Upper lobe of right lung (tissue), 1 donor: Measurements from ENCODE around the gene RPUSD3. TPM values are rescaled to one million over a fixed set of nuclear protein-coding genes. Genes with fewer than 3 reads are reported as not detected.

Experiments used
- ATAC-seq: fragments of 200-7000 bp; cut with Tn5 transposase; one replicate; pipeline ENCODE4 v1.9.1; 2020; ENCODE audit warnings: mild to moderate bottlenecking, moderate library complexity
- DNase-seq: peaks from one replicate; pipeline ENCODE4 v3.0.0-alpha.2; 2020
- H3K27ac ChIP-seq: fragments of 200-600 bp; one replicate; pipeline ENCODE4 v1.8.0; 2022
- H3K27me3 ChIP-seq: fragments of 200-600 bp; one replicate; pipeline ENCODE4 v1.8.0; 2022; ENCODE audit warnings: mild to moderate bottlenecking
- H3K36me3 ChIP-seq: fragments of 200-600 bp; one replicate; pipeline ENCODE4 v1.8.0; 2022
- H3K4me1 ChIP-seq: fragments of 200-600 bp; one replicate; pipeline ENCODE4 v1.8.0; 2022
- H3K4me3 ChIP-seq: fragments of 200-600 bp; one replicate; pipeline ENCODE4 v1.8.0; 2022; ENCODE audit warnings: mild to moderate bottlenecking
- H3K9me3 ChIP-seq: fragments of 200-600 bp; one replicate; pipeline ENCODE4 v1.8.0; 2022
- intact Hi-C: fragments of 100-400 bp; cut with DNase I; formaldehyde crosslinking; loops from one replicate; pipeline ENCODE4 v1.11.0; 2022
- total RNA-seq: library from RNA; stranded (reverse); fragmentation: NEBNext Ultra II Directional; extraction: Animal tissue kit (Norgen Biotek cat#: 25700); gene quantifications from one replicate; pipeline ENCODE4 v1.2.1, GENCODE V29; 2021
- TF ChIP-seq, protein P1 (sequence below): fragments of 200-600 bp; IDR thresholded peaks from one replicate; pipeline ENCODE4 v1.8.0; 2022; ENCODE audit warnings: antibody characterized with exemption
- donor health status: DM: no; HTN: yes; CAD: no; lungs with severe emphysema.

The RPUSD3 gene
- total RNA-seq, 1 donor from 2014 or later: 27.7 TPM

- TF ChIP-seq, protein P1, sequence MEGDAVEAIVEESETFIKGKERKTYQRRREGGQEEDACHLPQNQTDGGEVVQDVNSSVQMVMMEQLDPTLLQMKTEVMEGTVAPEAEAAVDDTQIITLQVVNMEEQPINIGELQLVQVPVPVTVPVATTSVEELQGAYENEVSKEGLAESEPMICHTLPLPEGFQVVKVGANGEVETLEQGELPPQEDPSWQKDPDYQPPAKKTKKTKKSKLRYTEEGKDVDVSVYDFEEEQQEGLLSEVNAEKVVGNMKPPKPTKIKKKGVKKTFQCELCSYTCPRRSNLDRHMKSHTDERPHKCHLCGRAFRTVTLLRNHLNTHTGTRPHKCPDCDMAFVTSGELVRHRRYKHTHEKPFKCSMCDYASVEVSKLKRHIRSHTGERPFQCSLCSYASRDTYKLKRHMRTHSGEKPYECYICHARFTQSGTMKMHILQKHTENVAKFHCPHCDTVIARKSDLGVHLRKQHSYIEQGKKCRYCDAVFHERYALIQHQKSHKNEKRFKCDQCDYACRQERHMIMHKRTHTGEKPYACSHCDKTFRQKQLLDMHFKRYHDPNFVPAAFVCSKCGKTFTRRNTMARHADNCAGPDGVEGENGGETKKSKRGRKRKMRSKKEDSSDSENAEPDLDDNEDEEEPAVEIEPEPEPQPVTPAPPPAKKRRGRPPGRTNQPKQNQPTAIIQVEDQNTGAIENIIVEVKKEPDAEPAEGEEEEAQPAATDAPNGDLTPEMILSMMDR: no peak
- no peaks in the 10 kb centered on the region for H3K27me3 ChIP-seq
- no peak for DNase-seq
- H3K4me1 ChIP-seq: peaks cover 13% of the 10 kb centered on the region
- no peak overlapping the region for H3K4me3 ChIP-seq
- intact Hi-C loops: no loop called here
- H3K27ac ChIP-seq: no peak overlapping the region
- peaks cover 46% of the 10 kb centered on the region for H3K36me3 ChIP-seq
- ATAC-seq: no peak
- H3K9me3 ChIP-seq: no peaks in the 10 kb centered on the region
Observed at GRCh38 chr3:9807981-9808344, 35.8 kb downstream of the RPUSD3 start.

DNA sequence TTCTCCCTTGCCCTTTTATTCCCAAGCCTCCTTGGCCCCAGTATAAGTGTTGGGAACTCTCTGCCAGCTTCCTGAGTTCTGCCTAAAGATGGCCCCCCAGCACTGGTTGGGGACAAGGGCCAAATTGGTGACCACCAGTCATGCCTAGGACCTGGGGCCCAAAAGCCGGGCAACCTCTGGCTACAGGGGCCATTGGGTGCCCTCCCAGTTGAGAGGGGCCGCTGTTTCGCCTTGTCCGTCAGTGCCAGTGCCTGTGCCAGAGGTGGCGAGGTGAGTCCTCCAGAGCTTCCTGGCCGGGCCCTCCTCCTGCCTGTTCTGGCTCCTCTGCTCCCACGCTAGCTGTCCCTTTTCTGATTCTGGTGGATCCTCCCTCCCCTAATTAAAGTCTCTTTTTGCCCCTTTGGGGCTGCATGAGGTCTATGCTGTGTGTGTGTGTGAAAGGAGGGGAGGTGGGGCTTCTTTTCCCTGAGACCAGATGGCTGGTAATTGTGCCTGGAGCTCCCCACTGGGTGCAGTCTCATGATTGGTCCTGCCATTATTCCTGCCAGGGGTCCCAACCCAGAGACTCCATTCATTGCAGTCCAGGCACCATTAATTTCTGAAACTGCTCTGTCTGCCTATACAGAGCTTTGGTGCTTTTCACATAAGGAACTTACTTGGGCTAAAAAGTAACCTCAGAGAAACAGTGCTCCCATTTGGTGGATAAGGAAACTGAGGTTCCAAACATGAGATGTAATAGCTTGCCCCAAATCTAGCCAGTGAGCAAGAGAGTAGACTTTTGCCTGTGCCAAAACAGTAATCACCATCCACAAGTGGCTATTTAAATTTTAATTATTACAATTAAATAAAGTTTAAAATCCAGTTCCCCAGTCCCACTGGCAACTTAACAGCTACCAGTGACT lies 36.9 kb downstream of the RPUSD3 start:
- intact Hi-C loops: no loop called here

DNA sequence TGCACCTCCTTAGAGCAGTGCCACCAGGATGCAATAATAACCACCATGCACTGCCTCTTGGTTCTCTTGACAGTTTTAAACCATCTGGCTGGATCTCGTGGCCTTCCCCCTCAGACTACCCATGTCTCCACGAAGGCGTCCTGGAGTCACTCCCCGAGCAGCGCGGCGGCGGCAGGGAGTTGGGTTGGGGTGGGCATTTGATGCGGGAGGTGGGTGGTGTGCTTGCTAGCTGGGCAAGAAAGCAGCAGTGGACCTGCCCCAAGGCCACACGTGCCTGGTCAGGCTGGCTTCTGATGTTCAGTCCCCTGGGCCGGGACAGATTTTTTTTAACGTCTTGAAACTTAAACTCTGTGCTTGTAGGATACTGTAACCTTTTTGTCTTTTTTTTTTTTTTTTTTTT lies 37.7 kb downstream of the RPUSD3 start:
- Histone ChIP-seq H3K27me3 (no peaks in the 10 kb centered on the region), H3K4me3 (no peak overlapping the region), H3K4me1 (peaks cover 13% of the 10 kb centered on the region), H3K27ac (no peak overlapping the region), H3K9me3 (no peaks in the 10 kb centered on the region), H3K36me3 (peaks cover 62% of the 10 kb centered on the region)
- ATAC-seq (no peak), DNase-seq (no peak)
- TF ChIP-seq, protein P1: no peak
- intact Hi-C loops: no loop called here

More for the DNA sequence above, 36.9 kb downstream of the RPUSD3 start:
- H3K9me3 ChIP-seq: no peaks in the 10 kb centered on the region
- no peak for ATAC-seq
- no peak for DNase-seq
- no peak overlapping the region for H3K4me3 ChIP-seq
- peaks cover 13% of the 10 kb centered on the region for H3K4me1 ChIP-seq
- H3K27me3 ChIP-seq: no peaks in the 10 kb centered on the region
- H3K27ac ChIP-seq: no peak overlapping the region
- peaks cover 54% of the 10 kb centered on the region for H3K36me3 ChIP-seq
- TF ChIP-seq, protein P1: no peak

DNA sequence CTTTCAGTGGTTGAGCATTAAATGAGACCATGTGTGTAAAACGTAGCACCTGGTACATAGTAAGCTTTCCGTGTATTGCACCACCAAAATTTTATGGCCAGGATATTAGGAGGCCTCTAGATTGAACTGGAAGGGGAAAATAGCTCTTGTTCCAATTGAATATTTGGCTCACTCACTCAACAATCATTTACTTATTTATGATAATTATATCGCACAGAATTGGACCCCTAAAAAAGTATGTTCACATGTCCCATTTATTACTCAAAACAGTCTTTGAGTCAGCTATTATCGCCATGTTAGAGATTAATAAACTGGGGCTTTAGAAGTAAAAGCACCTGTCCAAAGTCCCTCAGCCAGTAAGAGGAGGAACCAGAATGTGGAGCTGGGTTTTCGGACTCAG lies 38.8 kb downstream of the RPUSD3 start:
- Histone ChIP-seq H3K27me3 (no peaks in the 10 kb centered on the region), H3K9me3 (no peaks in the 10 kb centered on the region), H3K4me3 (no peak overlapping the region), H3K4me1 (peaks cover 6% of the 10 kb centered on the region), H3K36me3 (peaks cover 74% of the 10 kb centered on the region), H3K27ac (no peak overlapping the region)
- TF ChIP-seq, protein P1: no peak
- intact Hi-C loops: no loop called here
- no peak for ATAC-seq
- no peak for DNase-seq

DNA sequence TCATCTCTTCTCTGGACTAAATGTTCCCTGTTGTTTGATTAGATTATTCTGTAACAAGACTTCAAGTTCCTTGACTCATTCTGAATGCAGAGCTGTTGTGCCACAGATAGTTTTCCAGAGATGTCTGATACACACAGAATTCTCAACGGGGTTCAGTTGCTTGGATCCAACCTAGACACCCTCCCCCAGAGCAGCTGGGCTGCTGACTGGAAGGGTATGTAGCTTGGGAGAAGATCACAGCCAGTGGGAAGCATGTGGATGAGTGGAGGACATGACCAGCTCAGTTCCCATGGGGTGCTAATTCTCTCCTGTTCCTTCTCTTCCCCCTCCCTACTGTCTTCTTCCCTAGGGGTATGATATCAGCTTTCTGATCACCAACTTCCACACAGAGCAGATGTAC lies 40.3 kb downstream of the RPUSD3 start:
- H3K27ac ChIP-seq: no peak overlapping the region
- H3K36me3 ChIP-seq: peaks cover 89% of the 10 kb centered on the region
- intact Hi-C loops: no loop called here
- no peak for ATAC-seq
- no peaks in the 10 kb centered on the region for H3K9me3 ChIP-seq
- TF ChIP-seq, protein P1: no peak
- no peak for DNase-seq
- H3K4me3 ChIP-seq: no peak overlapping the region
- no peaks in the 10 kb centered on the region for H3K27me3 ChIP-seq
- H3K4me1 ChIP-seq: no peaks in the 10 kb centered on the region
